ENCODE results near the gene ACTR2. TPM values are rescaled to one million over a fixed set of nuclear protein-coding genes. Genes with fewer than 3 reads are reported as not detected.
A peak's percentile ranks its signal among the peaks of the same experiment; 100 is the strongest.

Gene ACTR2
- total RNA-seq, 6 experiments from 2014 or later: 42.9 to 114 (median 69.8) TPM

DNA sequence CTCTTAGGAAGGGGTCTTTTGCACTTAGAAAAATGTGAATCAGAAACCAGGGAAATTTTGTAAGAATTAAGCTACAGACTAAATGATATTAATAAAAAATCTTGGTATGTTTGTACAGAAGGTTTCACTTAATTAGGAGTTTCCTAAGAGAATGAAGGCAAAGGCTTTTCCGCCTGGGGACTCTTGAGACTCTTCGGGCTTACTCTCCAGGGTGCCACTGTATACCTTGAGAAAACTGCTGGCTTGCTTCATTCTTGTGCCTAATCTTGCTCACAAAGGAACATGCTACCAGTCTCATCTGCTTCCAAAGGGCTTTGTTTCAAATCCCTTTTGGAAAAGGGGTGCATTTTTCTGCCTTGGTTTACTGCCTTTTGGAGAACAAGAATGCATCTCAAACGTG, 49.5 kb downstream of the ACTR2 start:
- 56% methylated on average over 1 of the region's 3 CpGs for WGBS (ENCODE audit: insufficient coverage, low coverage, low lambda C conversion rate, missing lambda C conversion rate)
- no peak for DNase-seq
- no peak for ATAC-seq
- H3K9me3 ChIP-seq: no peaks in the 10 kb centered on the region
- no peak overlapping the region for H3K27ac ChIP-seq
- H3K36me3 ChIP-seq: peaks cover 0 to 10% (median 4%) of the 10 kb centered on the region in 4 donors
- no peak for TF ChIP-seq POLR2A (IDR thresholded peaks at IDR 0.05)
- TF ChIP-seq, protein P1, sequence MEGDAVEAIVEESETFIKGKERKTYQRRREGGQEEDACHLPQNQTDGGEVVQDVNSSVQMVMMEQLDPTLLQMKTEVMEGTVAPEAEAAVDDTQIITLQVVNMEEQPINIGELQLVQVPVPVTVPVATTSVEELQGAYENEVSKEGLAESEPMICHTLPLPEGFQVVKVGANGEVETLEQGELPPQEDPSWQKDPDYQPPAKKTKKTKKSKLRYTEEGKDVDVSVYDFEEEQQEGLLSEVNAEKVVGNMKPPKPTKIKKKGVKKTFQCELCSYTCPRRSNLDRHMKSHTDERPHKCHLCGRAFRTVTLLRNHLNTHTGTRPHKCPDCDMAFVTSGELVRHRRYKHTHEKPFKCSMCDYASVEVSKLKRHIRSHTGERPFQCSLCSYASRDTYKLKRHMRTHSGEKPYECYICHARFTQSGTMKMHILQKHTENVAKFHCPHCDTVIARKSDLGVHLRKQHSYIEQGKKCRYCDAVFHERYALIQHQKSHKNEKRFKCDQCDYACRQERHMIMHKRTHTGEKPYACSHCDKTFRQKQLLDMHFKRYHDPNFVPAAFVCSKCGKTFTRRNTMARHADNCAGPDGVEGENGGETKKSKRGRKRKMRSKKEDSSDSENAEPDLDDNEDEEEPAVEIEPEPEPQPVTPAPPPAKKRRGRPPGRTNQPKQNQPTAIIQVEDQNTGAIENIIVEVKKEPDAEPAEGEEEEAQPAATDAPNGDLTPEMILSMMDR (IDR thresholded peaks at IDR 0.05): no peak
- no peak overlapping the region for H3K4me3 ChIP-seq
- peaks cover 0 to 3% (median 0%) of the 10 kb centered on the region in 4 donors for H3K4me1 ChIP-seq
- intact Hi-C loops (cut with DNase I): loop anchor here in 1 of 2 donors (10.0 kb wide), 1 partner anchor 278 kb away; no protein-coding TSS in a partner anchor
- H3K27me3 ChIP-seq: no peaks in the 10 kb centered on the region

DNA sequence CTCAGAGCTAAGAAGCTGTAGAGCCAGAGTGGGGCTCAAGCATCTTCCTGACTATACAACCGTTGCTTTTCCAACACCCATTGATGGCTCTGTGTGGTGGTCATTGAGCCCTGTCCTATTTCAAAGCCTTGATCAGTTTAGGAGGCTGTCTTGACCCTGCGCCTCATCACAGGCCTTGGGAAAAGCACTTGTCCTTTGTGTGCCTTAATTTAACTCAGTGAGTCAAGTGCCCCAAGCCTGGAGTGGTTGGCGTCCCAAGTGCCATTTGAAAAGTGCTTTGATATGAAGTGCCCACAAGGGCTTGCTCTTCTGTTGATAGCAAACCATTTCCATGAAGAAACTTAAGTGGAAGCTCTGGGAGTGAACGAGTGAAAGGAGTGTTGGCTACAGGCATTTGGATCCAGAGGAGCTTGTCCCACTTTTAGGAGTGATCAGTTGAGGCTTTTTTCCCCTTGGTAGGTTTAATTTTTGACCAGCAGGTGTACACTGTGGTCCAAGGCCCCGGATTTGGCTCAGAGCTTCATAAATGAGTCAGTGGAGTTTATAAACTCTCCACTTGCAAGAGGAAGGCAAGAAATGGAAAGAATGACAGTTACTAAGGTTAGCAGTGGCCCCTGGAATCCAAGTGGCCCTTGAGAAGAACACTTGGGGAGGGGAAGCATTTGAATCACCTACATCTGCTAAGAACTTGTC, 50.3 kb downstream of the ACTR2 start:
- H3K36me3 ChIP-seq: peaks cover 0 to 3% (median 0%) of the 10 kb centered on the region in 4 donors
- H3K27me3 ChIP-seq: no peaks in the 10 kb centered on the region
- no peak overlapping the region for H3K27ac ChIP-seq
- H3K4me1 ChIP-seq: peaks cover 0 to 3% (median 0%) of the 10 kb centered on the region in 4 donors
- WGBS (ENCODE audit: insufficient coverage, low coverage, low lambda C conversion rate, missing lambda C conversion rate): 82% methylated on average over 5 of the region's 5 CpGs
- H3K4me3 ChIP-seq: no peak overlapping the region
- intact Hi-C loops (cut with DNase I): loop anchor here in 1 of 2 donors (10.0 kb wide), 1 partner anchor 277 kb away; no protein-coding TSS in a partner anchor
- peak in 2 of 4 donors; percentile 6 to 32 for ATAC-seq
- H3K9me3 ChIP-seq: no peaks in the 10 kb centered on the region
- DNase-seq: no peak
- no peak for TF ChIP-seq POLR2A (IDR thresholded peaks at IDR 0.05)
- TF ChIP-seq, protein P1 (IDR thresholded peaks at IDR 0.05): no peak

DNA sequence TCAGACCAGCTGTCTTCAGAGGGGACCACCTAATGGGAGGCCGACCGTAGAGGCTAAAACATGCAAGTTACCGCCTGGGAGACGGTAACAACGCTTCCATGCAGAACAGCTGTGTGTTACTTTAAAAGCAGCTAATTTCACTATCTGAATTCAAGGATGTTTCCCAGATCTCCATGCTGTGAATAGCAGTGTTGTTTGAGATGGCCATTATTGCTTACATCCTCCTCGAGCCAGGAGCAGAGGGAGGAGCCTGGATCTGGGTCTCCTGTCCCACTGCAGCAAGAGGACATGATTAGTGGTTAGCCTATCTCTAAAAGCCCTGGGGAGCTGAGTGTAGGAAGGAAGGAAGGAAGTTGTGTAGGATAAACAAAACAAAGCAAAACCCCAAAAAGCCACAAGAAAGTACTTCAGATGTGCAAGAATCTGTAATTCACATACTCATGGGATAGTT, 50.9 kb downstream of the ACTR2 start:
- DNase-seq: no peak
- ATAC-seq: peak; percentile 62 to 85 (median 73)
- Histone ChIP-seq H3K4me3 (no peak overlapping the region), H3K27ac (no peak overlapping the region), H3K36me3 (no peaks in the 10 kb centered on the region), H3K4me1 (peaks cover 0 to 3% (median 0%) of the 10 kb centered on the region in 4 donors), H3K9me3 (no peaks in the 10 kb centered on the region), H3K27me3 (no peaks in the 10 kb centered on the region)
- TF ChIP-seq, protein P1 (IDR thresholded peaks at IDR 0.05): no peak
- no peak for TF ChIP-seq POLR2A (IDR thresholded peaks at IDR 0.05)
- intact Hi-C loops (cut with DNase I): loop anchor here in 1 of 2 donors (10.0 kb wide), 1 partner anchor 276 kb away; no protein-coding TSS in a partner anchor
- WGBS (ENCODE audit: insufficient coverage, low coverage, low lambda C conversion rate, missing lambda C conversion rate): 0% methylated on average over 1 of the region's 6 CpGs

DNA sequence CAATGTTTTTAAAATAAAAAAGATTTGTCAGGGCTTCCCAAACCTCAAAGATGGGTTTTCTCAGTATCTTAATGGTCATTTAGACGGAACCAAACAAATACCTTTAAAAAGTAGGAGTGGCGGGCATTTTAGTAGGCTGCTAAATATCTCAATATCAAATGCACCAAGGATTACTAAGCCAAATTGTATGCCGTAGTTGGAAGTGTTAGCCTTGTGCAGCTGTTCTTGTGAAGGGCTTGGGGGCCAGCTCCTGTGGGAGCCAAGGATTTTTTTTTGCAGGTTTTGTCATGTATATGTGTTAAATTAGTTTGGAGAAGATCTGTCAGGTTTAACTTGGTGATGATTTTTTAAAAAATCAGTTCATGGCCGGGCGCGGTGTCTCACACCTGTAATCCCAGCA, 52.1 kb downstream of the ACTR2 start:
- intact Hi-C loops (cut with DNase I): loop anchor here in 1 of 2 donors (10.0 kb wide), 1 partner anchor 275 kb away; no protein-coding TSS in a partner anchor
- H3K4me1 ChIP-seq: peaks cover 0 to 3% (median 0%) of the 10 kb centered on the region in 4 donors
- 94% methylated on average over 5 of the region's 6 CpGs for WGBS (ENCODE audit: insufficient coverage, low coverage, low lambda C conversion rate, missing lambda C conversion rate)

More for the DNA sequence above, 52.1 kb downstream of the ACTR2 start:
- Histone ChIP-seq H3K9me3 (no peaks in the 10 kb centered on the region), H3K27ac (no peak overlapping the region), H3K4me3 (no peak overlapping the region), H3K27me3 (no peaks in the 10 kb centered on the region), H3K36me3 (no peaks in the 10 kb centered on the region)
- ATAC-seq: no peak
- DNase-seq: no peak
- no peak for TF ChIP-seq POLR2A (IDR thresholded peaks at IDR 0.05)
- TF ChIP-seq, protein P1 (IDR thresholded peaks at IDR 0.05): no peak

Data from right lobe of liver (tissue), 6 donors.